ENCODE results near the gene SYTL2.
"Not testable (repeated sequence)": the region's sequence is repeated elsewhere in the genome, so short reads cannot be mapped to it uniquely, and the experiment has no call there.

The SYTL2 gene

GRCh38 chr11:85795712-85796487, 15.0 kb downstream of the SYTL2 start:
- DNase-seq (ENCODE audit: low read depth in 2 of 2) = no peak

GRCh38 chr11:85791409-85791990, 19.4 kb downstream of the SYTL2 start:
- DNase-seq (ENCODE audit: low read depth in 2 of 2) = no peak

DNA sequence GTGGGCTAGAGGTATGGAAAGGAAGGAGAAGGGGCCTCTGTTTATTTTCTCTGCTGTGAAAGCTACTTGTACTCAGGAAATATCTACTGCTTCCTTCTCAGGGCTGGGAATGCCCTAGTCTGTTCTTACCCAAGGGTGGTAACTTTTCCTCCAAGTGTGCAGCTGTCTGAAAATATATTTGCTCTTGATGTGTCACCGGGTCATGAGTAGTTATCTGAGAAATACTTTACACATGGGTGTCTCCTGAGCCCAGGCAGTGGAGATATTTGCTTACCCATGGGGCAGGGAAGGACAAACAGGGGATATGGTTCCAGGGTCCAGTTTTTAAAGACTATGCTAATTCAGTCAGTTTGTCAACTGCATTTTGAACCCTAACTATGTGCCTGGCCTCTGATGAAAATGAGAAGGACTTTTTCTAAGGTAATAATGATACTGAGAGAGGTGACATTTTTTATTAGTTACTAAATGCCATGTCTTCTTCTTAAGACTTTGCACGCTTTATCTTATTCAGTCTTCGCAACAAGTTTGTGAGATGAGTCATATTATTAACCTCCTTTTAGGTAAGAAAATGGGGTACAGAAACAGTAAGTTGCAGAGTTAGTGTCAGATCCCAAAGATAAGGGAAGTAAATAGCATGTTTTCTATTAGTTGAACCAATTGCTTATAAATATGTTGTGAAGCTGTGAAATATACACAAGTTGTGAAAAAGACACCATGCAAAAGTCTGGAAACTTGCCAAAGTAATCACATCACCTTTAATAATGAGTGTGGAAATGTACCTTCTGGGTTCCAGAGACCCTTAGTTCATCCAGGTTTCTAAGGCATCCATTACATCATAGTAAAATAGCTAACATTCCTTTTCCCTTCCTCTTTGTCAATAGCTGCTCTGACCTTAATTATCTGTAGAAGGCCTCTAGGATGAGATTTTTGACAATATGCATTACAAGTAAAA, 22.9 kb downstream of the SYTL2 start:
- no peak for DNase-seq (ENCODE audit: low read depth in 2 of 2)

DNA sequence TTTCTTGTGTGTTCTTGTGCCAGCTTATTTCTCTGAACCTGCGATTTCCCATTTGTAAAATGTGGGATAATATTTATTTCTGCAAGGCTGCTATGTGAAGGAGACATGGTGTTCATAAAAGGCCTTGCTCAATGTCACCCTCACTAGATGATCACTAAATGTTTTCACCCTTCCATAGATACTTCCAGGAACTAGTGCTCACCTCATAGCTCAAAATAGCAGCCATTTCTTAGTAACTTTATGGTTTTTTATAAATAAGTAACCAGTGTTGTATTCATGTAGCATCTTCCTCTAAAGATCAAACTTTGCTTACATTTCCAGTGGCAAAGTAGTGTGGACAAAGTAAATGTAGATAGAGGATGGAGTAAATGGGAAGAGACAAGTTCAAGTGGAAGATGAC, 23.8 kb downstream of the SYTL2 start:
- no peak for DNase-seq (ENCODE audit: low read depth in 2 of 2)

- DNase-seq (ENCODE audit: low read depth in 2 of 2) = no peak
Observed at GRCh38 chr11:85784480-85785265, 26.3 kb downstream of the SYTL2 start.

- no peak for DNase-seq (ENCODE audit: low read depth in 2 of 2)
Observed at GRCh38 chr11:85783758-85784157, 27.2 kb downstream of the SYTL2 start.

GRCh38 chr11:85780780-85781517, 30.0 kb downstream of the SYTL2 start:
- not testable (repeated sequence) for DNase-seq (ENCODE audit: low read depth in 2 of 2)

- DNase-seq (ENCODE audit: low read depth in 2 of 2) = no peak
Observed at GRCh38 chr11:85779956-85780640, 30.8 kb downstream of the SYTL2 start.

GRCh38 chr11:85777603-85777972, 33.4 kb downstream of the SYTL2 start:
- DNase-seq (ENCODE audit: low read depth in 2 of 2) = not testable (repeated sequence)

GRCh38 chr11:85776951-85777602, 33.9 kb downstream of the SYTL2 start:
- no peak for DNase-seq (ENCODE audit: low read depth in 2 of 2)

GRCh38 chr11:85774256-85775101, 36.5 kb downstream of the SYTL2 start:
- DNase-seq (ENCODE audit: low read depth in 2 of 2) = no peak

DNA sequence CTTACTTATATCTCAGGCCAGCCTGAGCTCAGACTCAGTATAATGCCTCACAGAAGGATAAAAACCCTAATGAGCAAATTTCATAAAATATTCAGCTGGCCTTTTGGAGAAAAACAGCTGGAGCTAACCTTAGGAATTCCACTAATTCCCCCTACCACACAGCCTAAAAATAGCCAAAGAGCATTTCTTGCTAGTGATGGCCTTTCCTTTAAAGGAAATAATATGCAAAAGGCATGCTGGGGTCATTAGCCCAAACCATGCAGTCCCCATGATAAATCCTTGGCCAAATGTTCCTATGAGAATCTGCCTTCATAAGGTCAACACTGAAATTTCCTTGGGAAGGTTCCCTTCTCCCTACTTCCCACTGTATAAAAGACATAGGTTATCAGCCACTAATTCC, 38.2 kb downstream of the SYTL2 start:
- no peak for DNase-seq (ENCODE audit: low read depth in 2 of 2)

- DNase-seq (ENCODE audit: low read depth in 2 of 2) = no peak
Observed at GRCh38 chr11:85771568-85771967, 39.4 kb downstream of the SYTL2 start.

DNA sequence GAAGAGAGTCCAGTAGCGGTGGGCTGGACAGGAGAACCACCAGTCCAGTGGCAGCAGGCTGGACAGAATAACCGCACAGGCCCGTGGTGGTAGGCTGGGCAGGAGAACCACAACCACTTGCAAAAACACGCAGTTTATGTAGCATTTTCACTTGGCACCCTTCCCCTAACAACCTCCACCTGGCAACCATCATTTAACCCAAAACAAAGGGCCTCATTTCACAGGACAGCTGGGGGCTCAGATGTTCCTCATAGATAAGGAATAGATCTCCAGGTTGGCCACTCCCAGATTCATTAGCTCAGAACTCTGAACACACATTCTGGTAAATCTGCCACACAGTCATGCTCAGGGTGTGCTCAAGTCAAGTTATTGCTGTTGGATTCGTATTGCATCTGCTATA, 41.2 kb downstream of the SYTL2 start:
- DNase-seq (ENCODE audit: low read depth in 2 of 2) = no peak

DNA sequence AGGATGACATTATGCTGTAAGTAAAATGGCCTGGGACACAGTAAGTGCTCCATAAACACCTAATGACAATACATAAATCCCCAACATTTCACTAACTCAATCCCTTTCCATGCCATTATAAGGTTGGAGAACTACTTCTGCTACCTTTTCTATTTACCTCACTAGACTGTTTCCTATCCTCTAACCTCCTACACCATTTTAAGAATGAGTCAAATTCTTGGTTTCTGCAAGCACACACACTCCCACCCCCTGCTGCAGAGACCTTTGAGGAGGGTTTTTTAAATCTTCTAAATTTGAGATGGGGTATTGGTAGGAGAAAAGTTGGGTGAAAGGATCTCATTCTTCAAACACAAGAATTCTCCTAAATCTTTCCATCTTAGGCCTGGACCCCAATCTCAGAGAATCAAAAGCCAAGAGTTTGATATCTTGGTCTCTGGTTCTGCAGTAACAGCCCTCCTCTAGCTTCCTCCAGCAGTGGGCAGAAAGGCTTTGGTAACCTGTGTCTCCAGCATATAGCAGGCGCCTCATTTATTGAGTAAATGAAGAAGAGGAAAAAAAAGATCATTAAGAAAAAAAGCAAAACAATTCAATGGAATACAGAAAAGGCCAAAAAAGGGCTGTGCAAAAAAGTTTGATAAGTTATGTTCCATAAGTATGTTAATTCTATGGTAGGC, 42.3 kb downstream of the SYTL2 start:
- no peak for DNase-seq (ENCODE audit: low read depth in 2 of 2)

- no peak for DNase-seq (ENCODE audit: low read depth in 2 of 2)
Observed at GRCh38 chr11:85767246-85767945, 43.5 kb downstream of the SYTL2 start.

DNA sequence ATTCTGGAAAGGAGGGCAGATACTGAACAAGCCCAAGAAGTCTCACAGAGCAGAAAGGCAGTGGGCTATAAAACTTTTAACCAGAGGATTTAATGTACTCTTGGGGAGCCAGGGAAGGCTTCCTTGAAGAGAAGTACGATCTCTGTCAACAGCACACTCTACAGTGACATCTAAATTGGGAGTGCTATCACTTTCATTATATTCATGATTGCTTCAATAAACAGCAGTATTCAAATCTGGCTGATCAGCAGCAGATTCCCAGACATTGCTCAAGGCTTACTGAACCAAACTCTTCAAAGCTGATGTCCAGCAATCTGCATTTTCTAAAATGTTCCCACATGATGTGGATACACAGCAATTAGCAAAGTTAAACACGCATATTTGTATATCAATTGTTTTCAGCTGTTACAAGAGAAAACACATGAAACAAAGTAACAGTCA, 44.2 kb downstream of the SYTL2 start:
- no peak for DNase-seq (ENCODE audit: low read depth in 2 of 2)

GRCh38 chr11:85764796-85765195, 46.1 kb downstream of the SYTL2 start:
- no peak for DNase-seq (ENCODE audit: low read depth in 2 of 2)

All from stimulated activated CD8-positive, alpha-beta memory T cell treated with anti-CD3 and anti-CD28 coated beads, Interleukin-2, amount 100 ng/mL, for 1 hour (primary cell).